GM19438 (cell line): Measurements from ENCODE around the gene GOLGA1.
"Not testable (repeated sequence)": the region's sequence is repeated elsewhere in the genome, so short reads cannot be mapped to it uniquely, and the experiment has no call there.

ENCODE experiments used
- ATAC-seq: cut with Tn5 transposase; IDR thresholded peaks from one replicate; pipeline ENCODE4 v1.9.1; 2021; ENCODE audit warnings: low read depth; ENCODE audit not compliant: unreplicated experiment

The GOLGA1 gene, protein sequence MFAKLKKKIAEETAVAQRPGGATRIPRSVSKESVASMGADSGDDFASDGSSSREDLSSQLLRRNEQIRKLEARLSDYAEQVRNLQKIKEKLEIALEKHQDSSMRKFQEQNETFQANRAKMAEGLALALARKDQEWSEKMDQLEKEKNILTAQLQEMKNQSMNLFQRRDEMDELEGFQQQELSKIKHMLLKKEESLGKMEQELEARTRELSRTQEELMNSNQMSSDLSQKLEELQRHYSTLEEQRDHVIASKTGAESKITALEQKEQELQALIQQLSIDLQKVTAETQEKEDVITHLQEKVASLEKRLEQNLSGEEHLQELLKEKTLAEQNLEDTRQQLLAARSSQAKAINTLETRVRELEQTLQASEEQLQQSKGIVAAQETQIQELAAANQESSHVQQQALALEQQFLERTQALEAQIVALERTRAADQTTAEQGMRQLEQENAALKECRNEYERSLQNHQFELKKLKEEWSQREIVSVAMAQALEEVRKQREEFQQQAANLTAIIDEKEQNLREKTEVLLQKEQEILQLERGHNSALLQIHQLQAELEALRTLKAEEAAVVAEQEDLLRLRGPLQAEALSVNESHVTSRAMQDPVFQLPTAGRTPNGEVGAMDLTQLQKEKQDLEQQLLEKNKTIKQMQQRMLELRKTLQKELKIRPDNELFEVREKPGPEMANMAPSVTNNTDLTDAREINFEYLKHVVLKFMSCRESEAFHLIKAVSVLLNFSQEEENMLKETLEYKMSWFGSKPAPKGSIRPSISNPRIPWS

GRCh38 chr9:124940894-124941678 lies at the start of gene GOLGA1:
TSS of gene GOLGA1 (minus strand) at chr9:124941083. CDS start at chr9:124938711, 2,372 bp downstream.
- peak; percentile 79 for ATAC-seq

- no peak for ATAC-seq
Measured at GRCh38 chr9:124983698-124984097, 42.8 kb upstream of the GOLGA1 start.

DNA sequence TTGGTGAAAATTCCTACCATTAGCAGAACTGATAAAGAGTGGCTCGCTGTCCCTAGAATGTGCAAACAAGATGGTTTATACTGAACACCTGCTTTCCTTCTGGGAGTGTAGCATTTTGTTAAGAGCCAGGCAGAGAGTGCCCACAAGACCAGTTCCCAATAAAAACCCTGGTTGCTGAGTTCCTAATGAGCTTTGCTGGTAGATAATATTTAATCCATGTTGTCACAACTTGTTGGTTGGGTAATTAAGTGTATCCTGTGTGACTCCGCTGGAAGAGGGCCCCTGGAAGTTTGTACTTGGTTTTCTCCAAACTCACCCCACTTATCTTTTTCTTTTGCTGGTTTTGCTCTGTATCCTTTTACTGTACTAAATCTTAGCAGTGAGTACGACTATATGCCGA lies 39.5 kb upstream of the GOLGA1 start:
- ATAC-seq, result no peak

- no peak for ATAC-seq
Measured at GRCh38 chr9:124975131-124975530, 34.2 kb upstream of the GOLGA1 start.

DNA sequence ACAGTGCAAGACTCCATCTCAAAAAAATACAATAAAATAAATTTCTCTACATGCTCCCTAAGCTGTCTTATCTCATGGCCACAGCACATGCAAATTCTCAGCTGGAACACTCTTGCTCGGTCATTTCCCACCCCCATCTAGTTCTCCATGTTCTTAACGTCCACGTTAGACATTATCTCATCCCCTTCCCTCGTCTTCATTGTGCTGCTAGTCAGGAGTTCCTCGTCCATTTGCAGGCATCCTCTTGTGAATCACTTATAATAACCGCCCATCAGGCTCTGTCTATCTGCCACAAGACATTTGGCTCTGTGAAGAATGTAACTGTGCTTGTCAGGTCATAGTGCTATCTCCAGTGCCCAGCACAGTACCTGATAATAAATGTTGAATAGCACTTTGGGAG lies 32.9 kb upstream of the GOLGA1 start:
- no peak for ATAC-seq

- ATAC-seq, result no peak
Measured at GRCh38 chr9:124972241-124972770, 31.4 kb upstream of the GOLGA1 start.

GRCh38 chr9:124969401-124969800 lies 28.5 kb upstream of the GOLGA1 start:
- no peak for ATAC-seq

- no peak for ATAC-seq
Measured at GRCh38 chr9:124968238-124968637, 27.4 kb upstream of the GOLGA1 start.

DNA sequence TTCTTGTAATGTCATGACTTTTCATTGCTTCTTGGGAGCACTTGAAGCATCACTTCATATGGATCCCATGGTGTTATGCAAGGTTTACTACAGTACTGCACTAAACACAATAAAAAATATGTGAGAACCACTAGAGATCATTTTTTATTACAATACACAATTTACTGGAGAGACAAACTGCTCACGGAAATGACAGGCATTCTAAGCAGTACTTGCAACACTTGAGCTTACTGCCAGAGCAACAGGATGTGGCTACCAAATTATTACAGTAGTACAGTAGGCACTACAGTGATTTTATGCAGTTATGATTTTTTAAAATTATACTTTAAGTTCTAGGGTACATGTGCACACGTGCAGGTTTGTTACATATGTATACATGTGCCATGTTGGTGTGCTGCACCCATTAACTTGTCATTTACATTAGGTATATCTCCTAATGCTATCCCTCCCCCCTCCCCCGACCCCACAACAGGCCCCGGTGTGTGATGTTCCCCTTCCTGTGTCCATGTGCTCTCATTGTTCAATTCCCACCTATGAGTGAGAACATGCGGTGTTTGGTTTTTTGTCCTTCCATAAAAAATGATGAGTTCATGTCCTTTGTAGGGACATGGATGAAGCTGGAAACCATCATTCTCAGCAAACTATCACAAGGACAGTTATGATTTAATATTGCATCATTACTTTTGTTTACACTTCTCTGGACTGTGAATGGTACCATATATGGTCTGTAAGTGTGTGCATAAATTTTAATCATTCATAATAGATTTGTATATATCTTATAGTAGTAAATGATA lies 25.1 kb upstream of the GOLGA1 start:
- not testable (repeated sequence) for ATAC-seq

DNA sequence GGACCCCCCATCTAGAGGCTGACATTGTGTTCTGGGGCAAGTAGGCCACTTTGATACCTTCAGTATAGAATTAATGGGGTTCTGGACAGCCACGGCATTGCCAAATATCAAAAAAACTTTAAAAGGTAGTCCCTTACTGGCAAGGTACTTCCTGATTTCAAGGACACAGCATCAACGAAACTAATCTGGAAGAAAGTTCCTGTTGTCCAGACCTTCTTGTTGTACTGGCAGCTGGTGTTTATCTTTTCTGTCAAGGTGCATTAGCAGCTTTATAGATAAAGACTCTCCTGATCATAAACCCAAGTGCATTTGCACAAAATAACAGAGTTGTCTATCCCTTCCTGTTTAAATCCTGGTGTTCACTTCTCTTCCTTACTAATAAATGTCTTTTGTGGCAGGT lies 23.7 kb upstream of the GOLGA1 start:
- no peak for ATAC-seq

GRCh38 chr9:124964056-124964455 lies 23.2 kb upstream of the GOLGA1 start:
- ATAC-seq, result no peak

DNA sequence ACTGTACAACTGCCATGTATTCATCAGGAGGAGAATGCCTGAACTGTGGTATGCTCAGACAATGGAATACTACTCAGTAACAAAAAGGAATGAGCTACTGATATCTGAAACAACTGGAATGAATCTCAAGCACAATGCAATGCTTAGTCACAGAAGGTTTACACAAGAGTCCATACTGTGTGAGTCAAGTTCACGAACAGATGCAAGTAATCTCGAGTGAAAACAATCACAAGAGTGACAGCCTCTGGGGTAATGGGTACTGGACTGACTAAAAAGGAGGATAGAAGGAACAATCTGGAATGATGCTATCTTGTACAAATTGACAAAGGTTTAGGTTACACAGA lies 19.5 kb upstream of the GOLGA1 start:
- no peak for ATAC-seq

DNA sequence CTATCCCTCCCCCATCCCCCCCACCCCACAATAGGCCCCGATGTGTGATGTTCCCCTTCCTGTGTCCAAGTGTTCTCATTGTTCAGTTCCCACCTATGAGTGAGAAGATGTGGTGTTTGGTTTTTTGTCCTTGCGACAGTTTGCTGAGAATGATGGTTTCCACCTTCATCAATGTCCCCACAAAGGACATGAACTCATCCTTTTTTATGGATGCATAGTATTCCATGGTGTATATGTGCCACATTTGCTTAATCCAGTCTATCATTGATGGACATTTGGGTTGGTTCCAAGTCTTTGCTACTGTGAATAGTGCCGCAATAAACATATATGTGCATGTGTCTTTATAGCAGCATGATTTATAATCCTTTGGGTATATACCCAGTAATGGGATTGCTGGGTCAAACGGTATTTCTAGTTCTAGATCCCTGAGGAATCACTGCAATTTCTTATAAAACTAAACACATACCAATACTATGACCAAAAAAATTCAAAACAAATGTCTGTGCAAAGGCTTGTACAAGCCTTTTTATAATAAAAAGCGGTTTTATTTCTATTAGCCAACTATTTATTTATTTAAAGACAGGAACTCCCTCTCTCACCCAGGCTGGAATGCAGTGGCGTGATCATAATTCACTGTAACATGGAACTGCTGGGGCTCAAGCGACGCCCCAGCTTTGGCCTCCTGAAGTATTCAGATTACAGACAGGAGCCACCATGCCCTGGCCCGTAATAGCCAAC lies 19.0 kb upstream of the GOLGA1 start:
- ATAC-seq, result not testable (repeated sequence)

- no peak for ATAC-seq
Measured at GRCh38 chr9:124954255-124954654, 13.4 kb upstream of the GOLGA1 start.

DNA sequence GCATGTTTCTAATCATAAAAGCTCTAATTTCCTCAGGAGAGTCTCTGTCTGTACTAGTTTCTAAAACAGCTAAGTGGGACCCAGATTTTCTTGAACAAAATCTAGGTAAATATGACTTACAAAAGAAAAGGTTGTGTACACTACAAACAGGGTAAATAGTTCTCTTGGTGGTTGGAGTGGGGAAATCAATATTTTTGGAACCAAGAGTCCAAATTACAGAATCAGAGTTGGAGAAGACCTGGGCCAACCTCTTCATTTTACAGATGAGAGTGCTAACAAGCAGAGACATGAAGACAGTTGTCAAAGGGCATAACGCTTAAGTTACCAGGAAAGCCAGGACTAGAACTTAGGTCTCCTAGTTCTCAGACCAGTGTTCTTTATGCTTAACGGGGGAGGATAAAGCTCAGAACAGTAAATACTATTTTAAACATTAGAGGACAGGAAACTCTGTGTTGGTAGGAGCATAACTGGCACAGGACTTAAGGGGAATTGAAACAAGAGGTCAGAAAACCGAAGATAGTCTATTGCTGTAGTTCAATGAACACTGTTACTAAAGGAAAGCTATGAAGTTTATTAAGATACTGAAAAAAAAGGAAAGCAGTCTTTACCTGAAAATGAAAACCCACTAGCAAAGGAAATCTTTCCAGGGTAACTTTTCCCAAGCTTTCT lies 9.3 kb upstream of the GOLGA1 start:
- ATAC-seq, result no peak

GRCh38 chr9:124949387-124949786 lies 8.5 kb upstream of the GOLGA1 start:
- no peak for ATAC-seq

DNA sequence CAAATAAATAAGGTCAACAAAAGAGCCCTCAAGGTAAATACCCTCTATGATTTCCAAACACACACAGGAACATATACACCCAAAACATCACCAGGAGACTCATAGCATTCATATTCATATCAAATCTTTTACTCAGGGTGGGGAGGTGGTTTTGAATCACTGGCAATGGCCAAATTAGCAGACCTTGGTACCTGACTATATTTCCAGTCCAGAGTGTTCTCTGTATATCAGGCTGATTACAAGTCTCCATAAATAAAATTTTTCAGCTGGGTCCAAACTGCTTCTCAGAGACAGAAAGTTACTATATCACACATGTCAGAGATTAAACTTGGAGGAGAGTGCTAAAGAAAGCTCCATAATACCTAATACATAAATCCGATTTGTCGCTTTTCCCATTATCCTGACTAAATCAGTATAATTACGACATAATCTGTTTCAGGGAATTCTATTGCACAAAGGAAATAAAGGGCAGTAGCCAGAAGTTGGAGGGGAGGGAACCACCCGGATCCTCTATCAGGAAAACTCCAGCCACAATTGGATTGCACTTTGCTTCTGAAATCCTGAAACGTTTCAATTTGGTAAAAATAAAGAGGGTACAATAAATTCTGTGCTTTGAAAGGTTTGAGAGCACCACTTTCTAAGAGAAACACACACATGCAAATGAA lies 7.0 kb upstream of the GOLGA1 start:
- no peak for ATAC-seq

- no peak for ATAC-seq
Measured at GRCh38 chr9:124946167-124946566, 5.3 kb upstream of the GOLGA1 start.
